HEK293T (cell line): Measurements from ENCODE around the gene CEBPE.

Experiments used
- CTCF ChIA-PET: fragments of 350-600 bp; formaldehyde crosslinking; extraction: SDS; loops from one replicate; lab custom pipeline; 2021; ENCODE audit warnings: antibody characterized with exemption, inconsistent platforms; lab: Yijun Ruan, JAX
- POLR2A ChIA-PET: fragments of 350-600 bp; formaldehyde crosslinking; extraction: SDS; loops from one replicate; lab custom pipeline; 2020; ENCODE audit warnings: antibody characterized with exemption, inconsistent platforms; lab: Yijun Ruan, JAX
- DNase-seq: peaks from one replicate; pipeline ENCODE4 v3.0.0; 2012; ENCODE audit warnings: mixed read lengths; ENCODE audit errors: extremely low spot score
- ARNT ChIP-seq: fragments of 450-650 bp; IDR thresholded peaks from 2 replicates; pipeline ENCODE4 v1.6.1; 2017; ENCODE audit warnings: mild to moderate bottlenecking
- BHLHE40 ChIP-seq: fragments of 450-650 bp; IDR thresholded peaks from 2 replicates; pipeline ENCODE4 v1.6.1; 2016; ENCODE audit warnings: mild to moderate bottlenecking, moderate library complexity, borderline replicate concordance
- CTBP1 ChIP-seq: fragments of 450-650 bp; IDR thresholded peaks from 2 replicates; pipeline ENCODE4 v1.6.1; 2016; ENCODE audit warnings: borderline replicate concordance
- ELF4 ChIP-seq: fragments of 450-650 bp; IDR thresholded peaks from 2 replicates; pipeline ENCODE4 v1.6.1; 2017; ENCODE audit warnings: antibody characterized with exemption
- FOXA1 ChIP-seq: fragments of 450-650 bp; IDR thresholded peaks from 2 replicates; pipeline ENCODE4 v1.6.1; 2016; ENCODE audit warnings: mild to moderate bottlenecking
- FOXK2 ChIP-seq: fragments of 450-650 bp; IDR thresholded peaks from 2 replicates; pipeline ENCODE4 v1.6.1; 2016; ENCODE audit warnings: mild to moderate bottlenecking
- FOXM1 ChIP-seq: fragments of 450-650 bp; IDR thresholded peaks from 2 replicates; pipeline ENCODE4 v1.6.1; 2017; ENCODE audit warnings: mild to moderate bottlenecking, borderline replicate concordance
- HDGF ChIP-seq: fragments of 450-650 bp; IDR thresholded peaks from 2 replicates; pipeline ENCODE4 v1.6.1; 2017; ENCODE audit warnings: antibody characterized with exemption, borderline replicate concordance
- L3MBTL2 ChIP-seq: fragments of 450-650 bp; conservative IDR thresholded peaks from 2 replicates; pipeline ENCODE4 v1.6.1; 2016; ENCODE audit warnings: mild to moderate bottlenecking
- LEF1 ChIP-seq: fragments of 450-650 bp; IDR thresholded peaks from 2 replicates; pipeline ENCODE4 v1.6.1; 2017; ENCODE audit warnings: mild to moderate bottlenecking, borderline replicate concordance
- NFRKB ChIP-seq: fragments of 450-650 bp; IDR thresholded peaks from 2 replicates; pipeline ENCODE4 v1.6.1; 2016; ENCODE audit warnings: mild to moderate bottlenecking, moderate library complexity
- PKNOX1 ChIP-seq: fragments of 450-650 bp; IDR thresholded peaks from 2 replicates; pipeline ENCODE4 v1.6.1; 2016
- SP1 ChIP-seq: fragments of 450-650 bp; IDR thresholded peaks from 2 replicates; pipeline ENCODE4 v1.6.1; 2017
- SUZ12 ChIP-seq: fragments of 450-650 bp; IDR thresholded peaks from 2 replicates; pipeline ENCODE4 v1.6.1; 2016; ENCODE audit warnings: mild to moderate bottlenecking
- TARDBP ChIP-seq: fragments of 450-650 bp; IDR thresholded peaks from 2 replicates; pipeline ENCODE4 v1.6.1; 2016
- ZNF384 ChIP-seq: fragments of 450-650 bp; IDR thresholded peaks from 2 replicates; pipeline ENCODE4 v1.6.1; 2016

CEBPE gene

GRCh38 chr14:23097786-23098185 lies 21.3 kb downstream of the CEBPE start:
- ChIA-PET CTCF (interaction anchor here (0.6 kb wide), 1 partner anchor 25 kb away, joined by 3 read pairs; no protein-coding TSS in a partner anchor), POLR2A (interaction anchor here (0.6 to 1.7 kb wide), 3 partner anchors 12 to 141 kb away, joined by 3 to 6 read pairs (median 3); partner anchors contain the start of gene HAUS4)
- TF ChIP-seq PKNOX1 (no peak), NFRKB (no peak), ARNT (no peak), HDGF (no peak), ELF4 (no peak), BHLHE40 (no peak), SUZ12 (no peak), FOXK2 (no peak), LEF1 (no peak), FOXM1 (no peak), CTBP1 (no peak), ZNF384 (no peak)
- no peak for DNase-seq

- ChIA-PET POLR2A (interaction anchor here (0.6 to 3.3 kb wide), 54 partner anchors 9 to 998 kb away, joined by 3 to 71 read pairs (median 4); partner anchors contain the start of genes CDH24, CIROP, HAUS4 and HOMEZ), CTCF (interaction anchor here (0.6 to 2.6 kb wide), 13 partner anchors 9 to 122 kb away, joined by 3 to 26 read pairs (median 3); no protein-coding TSS in a partner anchor)
- TF ChIP-seq NFRKB: no peak
- peak; percentile 72 for TF ChIP-seq ELF4
- DNase-seq: peak; percentile 99
These were observed 23.6 kb downstream of the CEBPE start, which contains the start of gene C14orf119 for GRCh38 chr14:23095196-23096108. TSS of gene C14orf119 (plus strand) at chr14:23095505. CDS start at chr14:23097659, 2,154 bp downstream.

GRCh38 chr14:23094666-23095195 lies 24.3 kb downstream of the CEBPE start, which contains the start of gene ACIN1:
TSS of gene ACIN1 (minus strand) at chr14:23095136. CDS start at chr14:23095112, 24 bp downstream.
- DNase-seq: no peak
- TF ChIP-seq ZNF384 (no peak), ELF4 (no peak), HDGF (0 out of 2 replicates have a peak, but pooled peaks have one; percentile 23), ARNT (no peak), NFRKB (no peak)
- CTCF ChIA-PET: interaction anchor here (0.6 to 2.6 kb wide), 11 partner anchors 9 to 108 kb away, joined by 3 to 26 read pairs (median 4); no protein-coding TSS in a partner anchor
- POLR2A ChIA-PET: interaction anchor here (0.6 to 3.3 kb wide), 51 partner anchors 9 to 999 kb away, joined by 3 to 71 read pairs (median 4); partner anchors contain the start of genes CDH24, CIROP, HAUS4 and HOMEZ

- ChIA-PET POLR2A (interaction anchor here (0.6 to 3.3 kb wide), 33 partner anchors 8 to 1000 kb away, joined by 3 to 71 read pairs (median 6); partner anchors contain the start of genes CDH24, CIROP, HAUS4 and HOMEZ), CTCF (interaction anchor here (0.6 to 2.6 kb wide), 11 partner anchors 10 to 108 kb away, joined by 3 to 26 read pairs (median 4); no protein-coding TSS in a partner anchor)
- TF ChIP-seq ARNT: no peak
- no peak for TF ChIP-seq CTBP1
- TF ChIP-seq NFRKB: no peak
- peak; percentile 37; the same call in 1 of the 2 replicates for TF ChIP-seq L3MBTL2
- TF ChIP-seq BHLHE40: no peak
- no peak for TF ChIP-seq FOXA1
- DNase-seq: peak; percentile 82
These were observed 24.9 kb downstream of the CEBPE start for GRCh38 chr14:23093991-23094665.

GRCh38 chr14:23093526-23093925 lies 25.5 kb downstream of the CEBPE start:
- no peak for TF ChIP-seq FOXM1
- no peak for TF ChIP-seq HDGF
- TF ChIP-seq SP1: no peak
- TF ChIP-seq FOXA1: no peak
- no peak for TF ChIP-seq PKNOX1
- no peak for TF ChIP-seq FOXK2
- no peak for TF ChIP-seq LEF1
- TF ChIP-seq NFRKB: no peak
- TF ChIP-seq ARNT: no peak
- no peak for TF ChIP-seq TARDBP
- no peak for TF ChIP-seq SUZ12
- ChIA-PET CTCF (interaction anchor here (2.6 kb wide), 2 partner anchors 17 to 22 kb away, joined by 9 to 17 read pairs; no protein-coding TSS in a partner anchor), POLR2A (interaction anchor here (2.5 to 3.3 kb wide), 3 partner anchors 16 to 33 kb away, joined by 20 to 51 read pairs (median 28); partner anchors contain the start of gene CDH24)
- no peak for DNase-seq

GRCh38 chr14:23093104-23093503 lies 26.0 kb downstream of the CEBPE start:
- POLR2A ChIA-PET: interaction anchor here (1.3 kb wide), 1 partner anchor 22 kb away, joined by 4 read pairs; no protein-coding TSS in a partner anchor
- CTCF ChIA-PET: interaction anchor here (1.3 kb wide), 1 partner anchor 24 kb away, joined by 5 read pairs; no protein-coding TSS in a partner anchor
- TF ChIP-seq ZNF384: no peak
- TF ChIP-seq HDGF: no peak
- no peak for TF ChIP-seq FOXA1
- TF ChIP-seq FOXK2: no peak
- no peak for TF ChIP-seq BHLHE40
- no peak for TF ChIP-seq ARNT
- no peak for TF ChIP-seq PKNOX1
- TF ChIP-seq NFRKB: no peak
- no peak for TF ChIP-seq SUZ12
- DNase-seq: no peak
